Panc1 (cell line): Measurements from ENCODE around the gene CALCR.

Source experiments
- POLR2AphosphoS5 ChIP-seq: IDR thresholded peaks from 2 replicates; pipeline ENCODE4 v1.6.1; 2012; ENCODE audit warnings: mild to moderate bottlenecking, low read depth, low read length, moderate library complexity
- SIN3A ChIP-seq: IDR thresholded peaks from 2 replicates; pipeline ENCODE4 v1.6.1; 2012; ENCODE audit warnings: low read depth, mild to moderate bottlenecking, low read length, moderate library complexity, borderline replicate concordance; ENCODE audit not compliant: insufficient read depth
- TF ChIP-seq, protein P1 (sequence below): fragments of 450-650 bp; IDR thresholded peaks from 2 replicates; pipeline ENCODE4 v1.5.1; 2017; ENCODE audit warnings: mild to moderate bottlenecking
- TF ChIP-seq, protein P2 (sequence below), 2 experiments: IDR thresholded peaks; 2 replicates each; pipeline ENCODE4 v1.6.1; 2011 to 2012; ENCODE audit warnings: low read depth in 2 of 2, control low read depth in 1 of 2, low read length in 1 of 2, mild to moderate bottlenecking in 1 of 2, moderate library complexity in 1 of 2; ENCODE audit not compliant: insufficient read depth in 1 of 2

DNA sequence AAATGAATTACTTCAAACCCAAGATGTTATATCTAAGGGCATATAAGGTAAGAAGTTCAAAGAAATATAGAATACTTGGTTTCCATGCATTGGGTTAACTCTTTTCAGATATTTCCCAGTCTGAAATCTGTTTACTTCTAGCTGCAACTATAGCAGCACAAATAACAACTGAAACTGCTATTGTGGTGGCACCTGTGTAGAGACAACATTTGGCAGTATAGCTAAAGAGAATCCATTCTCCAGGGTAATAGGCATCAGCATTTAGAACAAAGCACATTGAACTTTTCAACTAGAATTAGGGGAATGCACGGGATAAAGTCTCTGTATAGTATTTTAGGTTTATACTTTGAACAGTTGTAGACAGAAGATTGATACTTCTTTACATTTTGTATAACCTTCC lies 19.7 kb upstream of the CALCR start:
- TF ChIP-seq, protein P1, sequence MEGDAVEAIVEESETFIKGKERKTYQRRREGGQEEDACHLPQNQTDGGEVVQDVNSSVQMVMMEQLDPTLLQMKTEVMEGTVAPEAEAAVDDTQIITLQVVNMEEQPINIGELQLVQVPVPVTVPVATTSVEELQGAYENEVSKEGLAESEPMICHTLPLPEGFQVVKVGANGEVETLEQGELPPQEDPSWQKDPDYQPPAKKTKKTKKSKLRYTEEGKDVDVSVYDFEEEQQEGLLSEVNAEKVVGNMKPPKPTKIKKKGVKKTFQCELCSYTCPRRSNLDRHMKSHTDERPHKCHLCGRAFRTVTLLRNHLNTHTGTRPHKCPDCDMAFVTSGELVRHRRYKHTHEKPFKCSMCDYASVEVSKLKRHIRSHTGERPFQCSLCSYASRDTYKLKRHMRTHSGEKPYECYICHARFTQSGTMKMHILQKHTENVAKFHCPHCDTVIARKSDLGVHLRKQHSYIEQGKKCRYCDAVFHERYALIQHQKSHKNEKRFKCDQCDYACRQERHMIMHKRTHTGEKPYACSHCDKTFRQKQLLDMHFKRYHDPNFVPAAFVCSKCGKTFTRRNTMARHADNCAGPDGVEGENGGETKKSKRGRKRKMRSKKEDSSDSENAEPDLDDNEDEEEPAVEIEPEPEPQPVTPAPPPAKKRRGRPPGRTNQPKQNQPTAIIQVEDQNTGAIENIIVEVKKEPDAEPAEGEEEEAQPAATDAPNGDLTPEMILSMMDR = no peak
- TF ChIP-seq SIN3A = no peak
- no peak for TF ChIP-seq POLR2AphosphoS5
- TF ChIP-seq, protein P2, sequence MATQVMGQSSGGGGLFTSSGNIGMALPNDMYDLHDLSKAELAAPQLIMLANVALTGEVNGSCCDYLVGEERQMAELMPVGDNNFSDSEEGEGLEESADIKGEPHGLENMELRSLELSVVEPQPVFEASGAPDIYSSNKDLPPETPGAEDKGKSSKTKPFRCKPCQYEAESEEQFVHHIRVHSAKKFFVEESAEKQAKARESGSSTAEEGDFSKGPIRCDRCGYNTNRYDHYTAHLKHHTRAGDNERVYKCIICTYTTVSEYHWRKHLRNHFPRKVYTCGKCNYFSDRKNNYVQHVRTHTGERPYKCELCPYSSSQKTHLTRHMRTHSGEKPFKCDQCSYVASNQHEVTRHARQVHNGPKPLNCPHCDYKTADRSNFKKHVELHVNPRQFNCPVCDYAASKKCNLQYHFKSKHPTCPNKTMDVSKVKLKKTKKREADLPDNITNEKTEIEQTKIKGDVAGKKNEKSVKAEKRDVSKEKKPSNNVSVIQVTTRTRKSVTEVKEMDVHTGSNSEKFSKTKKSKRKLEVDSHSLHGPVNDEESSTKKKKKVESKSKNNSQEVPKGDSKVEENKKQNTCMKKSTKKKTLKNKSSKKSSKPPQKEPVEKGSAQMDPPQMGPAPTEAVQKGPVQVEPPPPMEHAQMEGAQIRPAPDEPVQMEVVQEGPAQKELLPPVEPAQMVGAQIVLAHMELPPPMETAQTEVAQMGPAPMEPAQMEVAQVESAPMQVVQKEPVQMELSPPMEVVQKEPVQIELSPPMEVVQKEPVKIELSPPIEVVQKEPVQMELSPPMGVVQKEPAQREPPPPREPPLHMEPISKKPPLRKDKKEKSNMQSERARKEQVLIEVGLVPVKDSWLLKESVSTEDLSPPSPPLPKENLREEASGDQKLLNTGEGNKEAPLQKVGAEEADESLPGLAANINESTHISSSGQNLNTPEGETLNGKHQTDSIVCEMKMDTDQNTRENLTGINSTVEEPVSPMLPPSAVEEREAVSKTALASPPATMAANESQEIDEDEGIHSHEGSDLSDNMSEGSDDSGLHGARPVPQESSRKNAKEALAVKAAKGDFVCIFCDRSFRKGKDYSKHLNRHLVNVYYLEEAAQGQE (IDR thresholded peaks at IDR 0.05; ENCODE audit: insufficient read depth in 1 of 2, low read depth in 2 of 2, low read length in 1 of 2) = no peak
